Calu3 (cell line): Measurements from ENCODE around the gene PNMA5. TPM values are rescaled to one million over a fixed set of nuclear protein-coding genes. Genes with fewer than 3 reads are reported as not detected.
A peak's percentile ranks its signal among the peaks of the same experiment; 100 is the strongest.

Source experiments
- BruUV-seq: library from RNA; stranded (reverse); fragments of 400-500 nt; replicated peaks from 2 replicates; lab custom pipeline; 2021; lab: Mats Ljungman, UMichigan
- CTCF ChIA-PET: fragments of 300-600 bp; sonication (Branson Sonifier 250); formaldehyde crosslinking; loops from one replicate; lab custom pipeline; 2022; ENCODE audit warnings: antibody characterized with exemption; lab: Charles Lee
- DNase-seq: peaks from one replicate; pipeline ENCODE4 v3.0.0; 2022
- H3K27ac Mint-ChIP-seq: one replicate; pipeline ENCODE4 v1.8.0; 2022; ENCODE audit warnings: mixed read lengths; ENCODE audit not compliant: unreplicated experiment
- H3K27me3 Mint-ChIP-seq: one replicate; pipeline ENCODE4 v1.8.0; 2022; ENCODE audit warnings: mixed read lengths; ENCODE audit not compliant: unreplicated experiment
- H3K36me3 Mint-ChIP-seq: one replicate; pipeline ENCODE4 v1.8.0; 2022; ENCODE audit warnings: mild to moderate bottlenecking, moderate library complexity, mixed read lengths; ENCODE audit not compliant: insufficient read depth, unreplicated experiment
- H3K4me1 Mint-ChIP-seq: one replicate; pipeline ENCODE4 v1.8.0; 2022; ENCODE audit warnings: mild to moderate bottlenecking, low read depth, mixed read lengths; ENCODE audit not compliant: unreplicated experiment
- H3K4me3 Mint-ChIP-seq: one replicate; pipeline ENCODE4 v1.8.0; 2022; ENCODE audit warnings: mild to moderate bottlenecking, low read depth, moderate library complexity, mixed read lengths; ENCODE audit not compliant: unreplicated experiment
- H3K9me3 Mint-ChIP-seq: one replicate; pipeline ENCODE4 v1.8.0; 2022; ENCODE audit warnings: low read depth, mixed read lengths; ENCODE audit not compliant: unreplicated experiment
- CTCF ChIP-seq: fragments of 200-600 bp; IDR thresholded peaks from one replicate; pipeline ENCODE4 v1.8.0; 2022; ENCODE audit warnings: antibody characterized with exemption; ENCODE audit not compliant: unreplicated experiment
- intact Hi-C: fragments of 100-400 bp; cut with micrococcal nuclease; formaldehyde crosslinking; loops from one replicate; pipeline ENCODE4 v1.10.0; 2022; ENCODE audit not compliant: unreplicated experiment
- total RNA-seq: library from RNA; stranded (reverse); gene quantifications from 2 replicates; pipeline ENCODE4 v1.2.3, GENCODE V29; 2022

The PNMA5 gene
- total RNA-seq, 1 experiment from 2014 or later, result not detected

DNA sequence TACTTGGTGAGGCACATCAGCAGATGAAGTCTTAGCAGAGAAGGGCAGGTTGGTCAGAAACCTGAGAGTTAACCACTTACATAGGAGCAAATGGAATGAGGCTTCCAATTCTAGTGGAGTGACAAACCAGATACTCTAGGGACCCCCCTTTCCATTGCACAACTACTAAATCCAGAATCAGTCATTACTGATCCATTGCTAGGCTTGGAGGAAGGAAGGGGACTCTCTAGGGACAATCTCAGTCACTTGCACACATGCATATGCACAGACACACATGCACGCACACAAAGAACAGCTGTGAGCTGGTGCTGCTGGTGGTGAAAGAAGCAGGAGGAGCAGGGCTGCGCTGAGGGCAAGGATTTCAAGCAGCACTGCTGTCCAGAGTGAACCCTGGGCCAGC lies 25.7 kb downstream of the PNMA5 start:
- Mint-ChIP-seq H3K27ac (no peak overlapping the region), H3K4me1 (no peaks in the 10 kb centered on the region), H3K9me3 (no peaks in the 10 kb centered on the region), H3K36me3 (peaks cover 6% of the 10 kb centered on the region), H3K27me3 (no peaks in the 10 kb centered on the region), H3K4me3 (no peak overlapping the region)
- no TSS peak for BruUV-seq
- no peak for DNase-seq
- CTCF ChIA-PET, result no interaction called here
- no peak for TF ChIP-seq CTCF
- intact Hi-C loops, result no loop called here

DNA sequence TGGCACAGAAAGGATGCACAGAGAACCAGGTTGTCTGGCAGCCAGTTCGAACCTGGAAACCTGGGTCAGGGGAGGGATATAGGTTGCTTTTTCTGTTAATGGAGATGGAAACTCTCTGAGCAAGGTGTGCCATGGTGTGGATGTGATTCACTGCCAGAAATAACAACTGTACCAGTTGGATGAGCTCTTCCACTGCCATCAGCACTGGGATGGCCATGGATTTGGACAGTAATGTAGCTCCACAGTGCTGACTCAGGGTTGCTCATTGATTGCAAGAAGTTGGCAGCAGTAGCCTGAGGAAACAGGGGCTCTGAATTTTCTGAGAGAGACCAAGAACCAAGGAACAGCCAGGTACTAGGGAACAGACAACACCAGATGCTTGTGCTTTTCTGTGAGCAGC lies 33.8 kb downstream of the PNMA5 start:
- Mint-ChIP-seq H3K27ac (no peak overlapping the region), H3K9me3 (no peaks in the 10 kb centered on the region), H3K4me3 (no peak overlapping the region), H3K36me3 (no peaks in the 10 kb centered on the region), H3K4me1 (no peaks in the 10 kb centered on the region), H3K27me3 (no peaks in the 10 kb centered on the region)
- BruUV-seq, result no TSS peak
- TF ChIP-seq CTCF, result no peak
- intact Hi-C loops, result no loop called here
- CTCF ChIA-PET, result no interaction called here
- DNase-seq, result no peak

DNA sequence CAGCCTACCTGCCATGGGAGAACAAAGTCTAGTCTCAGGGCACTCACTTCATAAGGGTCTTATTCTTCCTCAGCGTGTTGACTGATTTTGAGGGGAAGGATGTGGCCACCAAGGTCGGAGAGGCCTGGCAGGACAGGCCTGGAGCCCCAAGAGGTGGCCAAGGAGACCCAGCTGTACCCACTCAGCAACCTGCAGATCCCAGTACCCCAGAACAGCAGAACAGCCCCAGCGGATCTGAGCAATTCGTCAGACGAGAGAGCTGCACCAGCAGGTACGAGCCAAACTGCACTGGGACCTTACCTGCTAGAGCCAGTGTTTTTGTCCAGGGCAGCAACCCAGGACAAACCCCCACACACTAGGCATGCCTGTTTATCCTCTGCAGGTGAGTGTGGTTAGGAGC lies 34.3 kb downstream of the PNMA5 start:
- H3K27me3 Mint-ChIP-seq, result no peaks in the 10 kb centered on the region
- H3K36me3 Mint-ChIP-seq, result no peaks in the 10 kb centered on the region
- DNase-seq, result no peak
- TF ChIP-seq CTCF, result no peak
- H3K4me1 Mint-ChIP-seq, result no peaks in the 10 kb centered on the region
- BruUV-seq, result no TSS peak
- no peak overlapping the region for H3K27ac Mint-ChIP-seq
- intact Hi-C loops, result loop anchor here (5.0 kb wide), 2 partner anchors 73 to 548 kb away; no protein-coding TSS in a partner anchor
- H3K4me3 Mint-ChIP-seq, result no peak overlapping the region
- H3K9me3 Mint-ChIP-seq, result no peaks in the 10 kb centered on the region
- CTCF ChIA-PET, result no interaction called here

GRCh38 chrX:152958524-152959465 lies 35.1 kb downstream of the PNMA5 start:
- TF ChIP-seq CTCF, result peak; percentile 84
- H3K27ac Mint-ChIP-seq, result no peak overlapping the region
- intact Hi-C loops, result loop anchor here (5.0 kb wide), 2 partner anchors 74 to 549 kb away; no protein-coding TSS in a partner anchor
- peak overlapping the region; percentile 52 for H3K4me3 Mint-ChIP-seq
- no peaks in the 10 kb centered on the region for H3K27me3 Mint-ChIP-seq
- no peaks in the 10 kb centered on the region for H3K4me1 Mint-ChIP-seq
- no peaks in the 10 kb centered on the region for H3K36me3 Mint-ChIP-seq
- H3K9me3 Mint-ChIP-seq, result no peaks in the 10 kb centered on the region
- BruUV-seq, result no TSS peak
- CTCF ChIA-PET, result no interaction called here
- DNase-seq, result peak; percentile 78
